ENCODE results near the gene GARNL3. TPM values are rescaled to one million over a fixed set of nuclear protein-coding genes. Genes with fewer than 3 reads are reported as not detected.

The GARNL3 gene
- total RNA-seq, 1 donor from 2014 or later: 8.0 TPM

- intact Hi-C loops (cut with DNase I): no loop called here
- H3K4me1 ChIP-seq: peaks cover 32% of the 10 kb centered on the region
- no peak for TF ChIP-seq CTCF (IDR thresholded peaks at IDR 0.05)
- H3K9me3 ChIP-seq: no peaks in the 10 kb centered on the region
- no peaks in the 10 kb centered on the region for H3K27me3 ChIP-seq
- H3K27ac ChIP-seq: no peak overlapping the region
- no peak overlapping the region for H3K4me3 ChIP-seq
- ATAC-seq: no peak
- H3K36me3 ChIP-seq: peaks cover 6% of the 10 kb centered on the region
- DNase-seq: no peak
These were observed 157.7 kb downstream of the GARNL3 start for GRCh38 chr9:127422133-127422782.

DNA sequence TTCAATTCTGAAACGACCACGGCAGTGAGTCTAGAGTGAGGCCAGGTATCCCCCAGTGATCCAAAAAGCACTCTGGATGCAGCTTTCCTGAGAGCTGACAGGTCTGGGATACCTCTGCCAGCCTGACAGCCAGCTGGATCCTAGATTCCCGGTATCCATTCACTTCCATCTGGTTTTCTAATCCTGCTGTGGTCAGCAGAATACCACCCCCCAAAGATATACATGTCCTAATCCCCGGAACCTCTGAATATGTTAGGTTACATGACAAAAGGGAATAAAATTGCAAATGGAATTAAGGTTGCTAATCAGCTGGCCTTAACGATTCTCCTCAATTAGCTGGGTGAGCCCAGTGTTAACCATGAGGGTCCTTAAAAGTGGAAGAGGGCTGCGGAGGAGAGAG is 158.2 kb downstream of the GARNL3 start:
- Histone ChIP-seq H3K4me3 (peak overlapping the region; percentile 84), H3K4me1 (peaks cover 32% of the 10 kb centered on the region), H3K9me3 (no peaks in the 10 kb centered on the region), H3K36me3 (peaks cover 6% of the 10 kb centered on the region), H3K27me3 (no peaks in the 10 kb centered on the region), H3K27ac (peak overlapping the region; percentile 91)
- DNase-seq (no peak), ATAC-seq (no peak)
- no peak for TF ChIP-seq CTCF (IDR thresholded peaks at IDR 0.05)
- intact Hi-C loops (cut with DNase I): no loop called here

DNA sequence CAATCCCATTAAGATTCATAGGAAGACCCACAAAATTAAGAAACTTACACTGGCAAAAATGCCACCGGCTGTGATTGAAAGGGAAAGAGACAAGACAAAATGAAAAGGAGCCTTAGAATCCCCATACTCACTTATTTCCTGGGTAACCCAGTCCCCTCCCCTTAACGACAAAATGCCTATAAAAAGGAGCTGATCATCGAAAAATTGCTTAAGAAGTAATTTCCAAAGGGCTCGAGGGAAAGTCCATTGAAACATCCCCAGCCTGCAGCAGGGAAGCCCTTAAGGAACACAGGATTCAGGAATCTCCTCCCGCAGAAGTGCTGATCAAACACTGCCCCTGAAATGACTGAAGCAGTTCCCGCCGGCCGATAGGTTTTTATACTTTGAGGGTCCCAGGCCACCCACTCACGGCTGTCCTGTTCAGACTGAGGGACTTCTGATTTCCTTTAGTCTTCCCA is 158.9 kb downstream of the GARNL3 start:
- no peak for ATAC-seq
- no peak for DNase-seq
- Histone ChIP-seq H3K27ac (peak overlapping the region; percentile 91), H3K4me3 (peak overlapping the region; percentile 84), H3K27me3 (no peaks in the 10 kb centered on the region), H3K9me3 (no peaks in the 10 kb centered on the region), H3K4me1 (peaks cover 32% of the 10 kb centered on the region), H3K36me3 (peaks cover 8% of the 10 kb centered on the region)
- intact Hi-C loops (cut with DNase I): no loop called here
- no peak for TF ChIP-seq CTCF (IDR thresholded peaks at IDR 0.05)

- no peak for TF ChIP-seq CTCF (IDR thresholded peaks at IDR 0.05)
- peak; percentile 98 for ATAC-seq
- peak; percentile 97 for DNase-seq
- Histone ChIP-seq H3K36me3 (peaks cover 14% of the 10 kb centered on the region), H3K4me3 (peak within 1 kb of the TSS; percentile 84), H3K9me3 (no peaks in the 10 kb centered on the region), H3K4me1 (peaks cover 32% of the 10 kb centered on the region), H3K27me3 (no peaks in the 10 kb centered on the region), H3K27ac (peak within 1 kb of the TSS; percentile 91)
- intact Hi-C loops (cut with DNase I): no loop called here
These were observed 159.5 kb downstream of the GARNL3 start, which contains the start of gene ZNF79 for GRCh38 chr9:127423934-127424675. ZNF79 (plus strand) TSS chr9:127424382; CDS start chr9:127424788, 406 bp downstream.

DNA sequence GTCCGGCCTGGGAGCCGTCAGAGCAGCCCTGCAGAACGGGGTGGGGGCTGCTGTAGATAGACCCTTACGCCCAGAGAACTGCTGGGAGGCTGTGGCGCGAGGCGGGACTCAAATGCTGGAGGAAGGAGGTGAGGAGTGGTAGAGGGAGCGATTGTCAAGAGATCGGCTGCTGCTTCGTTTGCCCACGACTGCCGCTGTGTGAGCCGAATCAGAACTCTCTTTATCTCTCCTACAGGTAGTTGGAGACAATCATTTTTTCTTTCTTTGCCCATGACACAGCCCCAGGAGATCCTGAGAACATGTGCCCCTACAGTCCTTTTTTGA is 160.1 kb downstream of the GARNL3 start:
- intact Hi-C loops (cut with DNase I): no loop called here

More for the DNA sequence above, 160.1 kb downstream of the GARNL3 start:
- no peaks in the 10 kb centered on the region for H3K9me3 ChIP-seq
- TF ChIP-seq CTCF (IDR thresholded peaks at IDR 0.05): no peak
- peak overlapping the region; percentile 84 for H3K4me3 ChIP-seq
- H3K27ac ChIP-seq: peak overlapping the region; percentile 91
- no peaks in the 10 kb centered on the region for H3K27me3 ChIP-seq
- peaks cover 19% of the 10 kb centered on the region for H3K36me3 ChIP-seq
- DNase-seq (no peak), ATAC-seq (no peak)
- H3K4me1 ChIP-seq: peaks cover 32% of the 10 kb centered on the region
